ENCODE results near the gene BCAR3.

BCAR3 gene

DNA sequence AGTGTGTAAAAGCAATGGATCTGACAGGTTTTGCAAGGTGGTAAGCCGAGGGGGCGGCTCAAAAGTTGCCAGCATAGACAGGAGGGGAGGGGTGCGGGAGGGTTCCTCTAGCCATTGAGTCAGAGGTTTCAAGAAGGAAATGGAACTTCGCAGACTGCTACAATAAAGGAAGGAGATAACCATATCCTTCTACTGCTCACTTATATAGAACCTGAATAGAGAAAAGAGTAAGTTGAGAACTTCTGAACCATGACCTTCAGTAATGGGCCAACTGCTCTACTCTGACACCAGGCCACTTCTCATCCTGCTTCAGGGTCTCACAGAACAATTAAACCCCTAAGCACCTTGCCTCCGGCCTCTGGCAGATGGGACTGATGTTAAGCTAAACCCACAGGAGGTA, 26.3 kb upstream of the BCAR3 start:
- TF ChIP-seq TAF1 (IDR thresholded peaks at IDR 0.05; ENCODE audit: low read depth) (no peak), NFIC (IDR thresholded peaks at IDR 0.05) (no peak), CREB1 (IDR thresholded peaks at IDR 0.05; ENCODE audit: low read depth) (no peak), TCF12 (IDR thresholded peaks at IDR 0.05; ENCODE audit: low read depth) (no peak), ZBTB7A (IDR thresholded peaks at IDR 0.05; ENCODE audit: low read depth) (no peak)
- TF ChIP-seq, protein P1, sequence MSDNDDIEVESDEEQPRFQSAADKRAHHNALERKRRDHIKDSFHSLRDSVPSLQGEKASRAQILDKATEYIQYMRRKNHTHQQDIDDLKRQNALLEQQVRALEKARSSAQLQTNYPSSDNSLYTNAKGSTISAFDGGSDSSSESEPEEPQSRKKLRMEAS (IDR thresholded peaks at IDR 0.05): no peak

DNA sequence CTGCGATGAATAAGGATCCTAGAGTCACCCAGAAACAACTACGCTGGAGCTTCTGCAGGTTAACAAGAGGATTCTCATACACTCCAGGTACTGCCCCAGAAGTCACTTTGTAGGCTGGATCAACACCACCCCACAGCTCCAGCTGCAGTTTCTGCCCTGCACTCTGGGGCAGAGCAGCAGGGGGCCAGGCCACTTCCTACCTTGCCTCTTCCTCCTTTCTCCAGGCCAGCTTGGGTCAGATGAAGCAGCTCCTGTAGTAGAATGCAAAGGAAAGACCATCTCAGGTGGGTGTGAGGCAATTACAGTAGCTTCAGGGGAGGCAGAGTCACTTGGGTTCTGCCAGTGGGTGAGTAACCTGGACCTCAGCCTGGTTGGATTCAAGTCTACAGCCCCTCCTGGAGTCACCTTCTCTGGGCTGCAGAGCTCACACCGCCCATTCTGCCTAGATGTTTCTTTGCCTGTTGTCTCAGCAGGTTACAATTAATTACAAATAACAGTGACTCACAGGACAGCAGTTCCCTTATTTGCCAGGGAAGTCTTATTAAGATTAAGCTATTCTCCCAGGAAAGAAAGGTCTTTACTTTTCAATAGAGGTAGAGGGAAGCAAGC, 24.4 kb upstream of the BCAR3 start:
- TF ChIP-seq TCF12 (IDR thresholded peaks at IDR 0.05; ENCODE audit: low read depth) (no peak), FOXM1 (IDR thresholded peaks at IDR 0.05; ENCODE audit: borderline replicate concordance, low read depth) (no peak), RAD21 (IDR thresholded peaks at IDR 0.05; ENCODE audit: low read depth) (no peak), TAF1 (IDR thresholded peaks at IDR 0.05; ENCODE audit: low read depth) (no peak), EGR1 (IDR thresholded peaks at IDR 0.05) (no peak), TEAD4 (IDR thresholded peaks at IDR 0.05) (no peak), CEBPB (IDR thresholded peaks at IDR 0.05) (no peak)
- TF ChIP-seq, protein P2, sequence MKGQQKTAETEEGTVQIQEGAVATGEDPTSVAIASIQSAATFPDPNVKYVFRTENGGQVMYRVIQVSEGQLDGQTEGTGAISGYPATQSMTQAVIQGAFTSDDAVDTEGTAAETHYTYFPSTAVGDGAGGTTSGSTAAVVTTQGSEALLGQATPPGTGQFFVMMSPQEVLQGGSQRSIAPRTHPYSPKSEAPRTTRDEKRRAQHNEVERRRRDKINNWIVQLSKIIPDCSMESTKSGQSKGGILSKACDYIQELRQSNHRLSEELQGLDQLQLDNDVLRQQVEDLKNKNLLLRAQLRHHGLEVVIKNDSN (IDR thresholded peaks at IDR 0.05): no peak
- TF ChIP-seq, protein P3, sequence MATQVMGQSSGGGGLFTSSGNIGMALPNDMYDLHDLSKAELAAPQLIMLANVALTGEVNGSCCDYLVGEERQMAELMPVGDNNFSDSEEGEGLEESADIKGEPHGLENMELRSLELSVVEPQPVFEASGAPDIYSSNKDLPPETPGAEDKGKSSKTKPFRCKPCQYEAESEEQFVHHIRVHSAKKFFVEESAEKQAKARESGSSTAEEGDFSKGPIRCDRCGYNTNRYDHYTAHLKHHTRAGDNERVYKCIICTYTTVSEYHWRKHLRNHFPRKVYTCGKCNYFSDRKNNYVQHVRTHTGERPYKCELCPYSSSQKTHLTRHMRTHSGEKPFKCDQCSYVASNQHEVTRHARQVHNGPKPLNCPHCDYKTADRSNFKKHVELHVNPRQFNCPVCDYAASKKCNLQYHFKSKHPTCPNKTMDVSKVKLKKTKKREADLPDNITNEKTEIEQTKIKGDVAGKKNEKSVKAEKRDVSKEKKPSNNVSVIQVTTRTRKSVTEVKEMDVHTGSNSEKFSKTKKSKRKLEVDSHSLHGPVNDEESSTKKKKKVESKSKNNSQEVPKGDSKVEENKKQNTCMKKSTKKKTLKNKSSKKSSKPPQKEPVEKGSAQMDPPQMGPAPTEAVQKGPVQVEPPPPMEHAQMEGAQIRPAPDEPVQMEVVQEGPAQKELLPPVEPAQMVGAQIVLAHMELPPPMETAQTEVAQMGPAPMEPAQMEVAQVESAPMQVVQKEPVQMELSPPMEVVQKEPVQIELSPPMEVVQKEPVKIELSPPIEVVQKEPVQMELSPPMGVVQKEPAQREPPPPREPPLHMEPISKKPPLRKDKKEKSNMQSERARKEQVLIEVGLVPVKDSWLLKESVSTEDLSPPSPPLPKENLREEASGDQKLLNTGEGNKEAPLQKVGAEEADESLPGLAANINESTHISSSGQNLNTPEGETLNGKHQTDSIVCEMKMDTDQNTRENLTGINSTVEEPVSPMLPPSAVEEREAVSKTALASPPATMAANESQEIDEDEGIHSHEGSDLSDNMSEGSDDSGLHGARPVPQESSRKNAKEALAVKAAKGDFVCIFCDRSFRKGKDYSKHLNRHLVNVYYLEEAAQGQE (IDR thresholded peaks at IDR 0.05; ENCODE audit: low read depth): no peak

DNA sequence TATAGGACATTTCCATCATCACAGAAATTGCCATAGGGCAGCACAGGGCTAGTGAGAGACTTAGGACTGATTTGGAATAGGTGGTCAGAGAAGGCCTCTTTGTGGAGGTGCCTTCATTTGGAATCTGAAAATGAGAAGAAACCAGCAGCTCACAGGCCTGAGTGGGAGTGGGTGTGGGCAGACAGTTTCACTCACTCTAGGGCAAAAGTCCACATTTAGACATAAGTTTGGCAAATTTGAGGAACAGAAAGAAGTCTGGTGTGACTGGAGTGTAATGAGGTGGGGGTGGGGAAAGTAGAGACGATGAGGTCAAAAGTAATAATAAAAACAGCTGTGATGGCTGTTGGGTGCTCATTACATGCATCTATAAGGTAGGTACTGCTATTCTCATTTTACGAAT, 22.4 kb upstream of the BCAR3 start:
- TF ChIP-seq RAD21 (IDR thresholded peaks at IDR 0.05; ENCODE audit: low read depth): no peak

DNA sequence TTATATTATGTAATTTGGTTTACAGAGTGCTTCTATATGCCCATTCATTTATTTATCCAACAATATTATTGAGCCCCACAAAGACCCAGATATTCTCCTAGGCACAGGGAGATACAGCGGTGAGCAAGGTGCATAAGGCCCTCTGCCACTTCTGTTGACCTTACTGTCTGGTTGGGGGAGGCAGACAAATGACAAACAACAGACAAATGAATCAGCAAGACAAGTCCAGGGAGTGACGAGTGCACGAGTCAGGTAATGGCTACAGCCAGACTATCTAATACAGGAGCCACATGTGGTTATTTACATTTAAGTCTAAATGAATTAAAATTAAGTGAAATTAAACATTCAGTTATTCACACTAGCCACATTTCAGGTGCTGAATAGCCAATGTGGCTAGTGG, 22.0 kb upstream of the BCAR3 start:
- TF ChIP-seq TAF1 (IDR thresholded peaks at IDR 0.05; ENCODE audit: low read depth) (no peak), EP300 (IDR thresholded peaks at IDR 0.05; ENCODE audit: borderline replicate concordance) (no peak), EGR1 (IDR thresholded peaks at IDR 0.05) (no peak), CEBPB (IDR thresholded peaks at IDR 0.05) (no peak), CREB1 (IDR thresholded peaks at IDR 0.05; ENCODE audit: low read depth) (no peak), RAD21 (IDR thresholded peaks at IDR 0.05; ENCODE audit: low read depth) (no peak), ZBTB7A (IDR thresholded peaks at IDR 0.05; ENCODE audit: low read depth) (no peak), FOXM1 (IDR thresholded peaks at IDR 0.05; ENCODE audit: borderline replicate concordance, low read depth) (no peak)
- TF ChIP-seq, protein P1 (IDR thresholded peaks at IDR 0.05): no peak

DNA sequence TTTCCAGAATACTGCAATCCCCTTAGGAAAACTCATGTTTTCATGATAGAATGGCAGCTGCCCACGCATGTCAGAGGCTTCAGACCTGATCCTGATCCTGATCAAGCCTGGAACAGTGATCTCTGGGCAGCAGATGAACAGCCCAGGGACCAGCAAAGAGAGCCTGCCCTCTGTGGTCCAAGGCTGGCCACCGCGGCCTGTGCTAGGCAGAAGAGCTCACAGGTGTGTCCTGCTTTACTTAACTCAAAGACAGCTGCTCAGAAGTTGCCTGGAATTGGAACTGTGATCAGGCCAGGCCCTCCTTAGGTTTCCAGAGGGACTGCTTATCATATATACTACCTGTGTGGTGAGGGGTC, 21.2 kb upstream of the BCAR3 start:
- no peak for TF ChIP-seq EP300 (IDR thresholded peaks at IDR 0.05; ENCODE audit: borderline replicate concordance)
- TF ChIP-seq, protein P2 (IDR thresholded peaks at IDR 0.05): no peak
- TF ChIP-seq FOXM1 (IDR thresholded peaks at IDR 0.05; ENCODE audit: borderline replicate concordance, low read depth): no peak
- no peak for TF ChIP-seq TCF12 (IDR thresholded peaks at IDR 0.05; ENCODE audit: low read depth)
- TF ChIP-seq, protein P1 (IDR thresholded peaks at IDR 0.05): no peak
- TF ChIP-seq NFIC (IDR thresholded peaks at IDR 0.05): no peak
- no peak for TF ChIP-seq YY1 (IDR thresholded peaks at IDR 0.05; ENCODE audit: low read depth)
- no peak for TF ChIP-seq TEAD4 (IDR thresholded peaks at IDR 0.05)
- TF ChIP-seq ZBTB7A (IDR thresholded peaks at IDR 0.05; ENCODE audit: low read depth): no peak
- no peak for TF ChIP-seq CEBPB (IDR thresholded peaks at IDR 0.05)
- no peak for TF ChIP-seq EGR1 (IDR thresholded peaks at IDR 0.05)
- TF ChIP-seq RAD21 (IDR thresholded peaks at IDR 0.05; ENCODE audit: low read depth): no peak
- TF ChIP-seq, protein P3 (IDR thresholded peaks at IDR 0.05; ENCODE audit: low read depth): no peak

DNA sequence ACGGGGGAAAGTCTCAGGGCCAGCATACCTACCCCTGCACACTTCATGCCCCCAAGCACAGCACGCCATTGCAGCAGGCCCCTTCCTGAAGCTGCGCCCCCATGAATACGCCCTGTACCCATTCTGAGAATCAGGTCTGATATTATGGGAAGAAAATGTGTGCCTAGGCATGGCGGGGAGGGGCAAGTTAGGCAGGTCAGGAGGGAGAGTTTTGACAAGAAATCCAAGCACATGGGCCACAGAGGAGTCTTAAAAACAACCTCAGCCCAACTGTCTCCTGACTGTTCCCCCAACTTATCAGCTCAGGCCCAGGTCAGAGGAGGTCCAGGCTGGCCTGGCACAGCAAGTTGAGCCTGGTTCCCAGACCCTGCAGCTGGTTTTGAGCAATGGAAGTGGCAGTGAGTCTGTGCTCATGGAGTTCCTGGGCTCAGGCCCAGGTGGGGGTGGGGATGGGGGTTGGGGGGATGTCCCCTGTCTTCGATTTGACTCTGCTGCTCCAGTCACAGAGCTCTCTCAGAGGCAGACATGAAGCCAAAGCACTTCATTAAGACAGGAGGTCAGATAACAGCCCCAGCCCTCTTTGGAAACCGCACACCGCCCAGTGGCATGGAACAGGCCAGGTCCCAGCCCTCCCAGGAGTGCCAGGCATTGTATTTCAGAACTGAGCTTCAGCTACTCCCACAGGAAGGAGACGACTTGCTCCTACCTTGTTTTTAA, 20.6 kb upstream of the BCAR3 start:
- TF ChIP-seq FOXM1 (IDR thresholded peaks at IDR 0.05; ENCODE audit: borderline replicate concordance, low read depth) (0 out of 2 replicates have a peak, but pooled peaks have one; percentile 14), TAF1 (IDR thresholded peaks at IDR 0.05; ENCODE audit: low read depth) (peak; percentile 25; the same call in 1 of the 2 replicates), ZBTB7A (IDR thresholded peaks at IDR 0.05; ENCODE audit: low read depth) (no peak; the same call in 1 of the 2 replicates), TEAD4 (IDR thresholded peaks at IDR 0.05) (0 out of 2 replicates have a peak, but pooled peaks have one; percentile 11), RAD21 (IDR thresholded peaks at IDR 0.05; ENCODE audit: low read depth) (no peak; the same call in 1 of the 2 replicates), CEBPB (IDR thresholded peaks at IDR 0.05) (no peak), TCF12 (IDR thresholded peaks at IDR 0.05; ENCODE audit: low read depth) (no peak), CREB1 (IDR thresholded peaks at IDR 0.05; ENCODE audit: low read depth) (no peak), NFIC (IDR thresholded peaks at IDR 0.05) (no peak), YY1 (IDR thresholded peaks at IDR 0.05; ENCODE audit: low read depth) (peak; percentile 46; the same call in 1 of the 2 replicates), EP300 (IDR thresholded peaks at IDR 0.05; ENCODE audit: borderline replicate concordance) (peak; percentile 55; the same call in 1 of the 2 replicates), EGR1 (IDR thresholded peaks at IDR 0.05) (no peak)
- TF ChIP-seq, protein P3 (IDR thresholded peaks at IDR 0.05; ENCODE audit: low read depth): no peak
- TF ChIP-seq, protein P2 (IDR thresholded peaks at IDR 0.05): no peak
- TF ChIP-seq, protein P1 (IDR thresholded peaks at IDR 0.05): peak; percentile 59
